Subcutaneous preadipocyte (primary cell): ENCODE data around the gene SRY. TPM values are rescaled to one million over a fixed set of nuclear protein-coding genes. Genes with fewer than 3 reads are reported as not detected.

Experiments used
- small RNA-seq: library from RNA; depleted of rRNA; stranded (forward); fragments of <200 nt; gene quantifications from one replicate; pipeline ENCODE3, GENCODE V24; 2012
- total RNA-seq: library from RNA; depleted of rRNA; stranded (reverse); fragments of >200 nt; gene quantifications from 2 replicates; pipeline ENCODE4 v1.2.3, GENCODE V29; 2012

The SRY gene
- total RNA-seq, result not detected in 2 replicates

GRCh38 chrY:2787600-2787999, at the start of gene SRY:
TSS of gene SRY (minus strand) at chrY:2787682. CDS start at chrY:2787603, 79 bp downstream.

Small RNA genes lying within 50 kb of the gene (small RNA-seq; reads per million reads assigned to genes)
- gene RNU6-1334P (not detected), gene TOMM22P2 (not detected)

Other genes starting within 250 kb of the SRY start
- gene RPS4Y1, start 53.9 kb upstream of the SRY start, total RNA-seq, result not detected in 2 replicates
- not detected in 2 replicates for gene ZFY, start 147.7 kb upstream of the SRY start, total RNA-seq